ENCODE data around the gene SPTBN5. TPM values are rescaled to one million over a fixed set of nuclear protein-coding genes. Genes with fewer than 3 reads are reported as not detected.

Gene SPTBN5
- total RNA-seq, 2 experiments from 2014 or later = 1.1 to 1.6 TPM

DNA sequence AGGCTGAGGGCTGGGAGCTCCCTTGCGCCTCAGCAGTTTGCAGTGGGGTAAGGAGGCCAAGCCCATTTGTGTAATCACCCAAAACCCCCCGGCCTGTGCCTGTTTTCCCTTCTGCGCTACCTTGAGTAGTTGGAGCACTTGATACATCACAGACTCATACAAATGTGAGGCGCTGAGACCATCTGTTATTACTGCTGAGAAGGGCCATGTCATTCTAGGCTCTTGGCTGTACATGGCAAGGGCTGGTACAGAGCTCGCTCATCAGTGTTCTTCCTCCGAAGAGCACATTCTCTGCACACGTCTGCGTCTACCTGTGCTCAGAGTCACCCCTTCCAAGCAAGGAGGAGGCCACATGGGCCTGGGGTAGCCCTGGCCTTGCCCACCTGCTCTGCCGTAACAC lies 45.9 kb downstream of the SPTBN5 start:
- POLR2A ChIA-PET = no interaction called here
- no peaks in the 10 kb centered on the region for H3K36me3 Mint-ChIP-seq
- ATAC-seq (ENCODE audit: low read depth) (no peak), DNase-seq (no peak)
- H3K27ac Mint-ChIP-seq = no peak overlapping the region
- peaks cover 1% of the 10 kb centered on the region for H3K27me3 Mint-ChIP-seq
- H3K4me3 Mint-ChIP-seq = no peak overlapping the region
- no peaks in the 10 kb centered on the region for H3K9me3 Mint-ChIP-seq
- no peaks in the 10 kb centered on the region for H3K4me1 Mint-ChIP-seq

GRCh38 chr15:41847206-41847605 lies 46.6 kb downstream of the SPTBN5 start:
- POLR2A ChIA-PET = interaction anchor here (0.6 kb wide), 1 partner anchor 398 kb away, joined by 3 read pairs; no protein-coding TSS in a partner anchor
- ATAC-seq (ENCODE audit: low read depth) = no peak
- H3K9me3 Mint-ChIP-seq = no peaks in the 10 kb centered on the region
- H3K4me3 Mint-ChIP-seq = no peak overlapping the region
- peaks cover 1% of the 10 kb centered on the region for H3K27me3 Mint-ChIP-seq
- no peaks in the 10 kb centered on the region for H3K36me3 Mint-ChIP-seq
- no peak overlapping the region for H3K27ac Mint-ChIP-seq
- no peaks in the 10 kb centered on the region for H3K4me1 Mint-ChIP-seq
- DNase-seq = no peak

DNA sequence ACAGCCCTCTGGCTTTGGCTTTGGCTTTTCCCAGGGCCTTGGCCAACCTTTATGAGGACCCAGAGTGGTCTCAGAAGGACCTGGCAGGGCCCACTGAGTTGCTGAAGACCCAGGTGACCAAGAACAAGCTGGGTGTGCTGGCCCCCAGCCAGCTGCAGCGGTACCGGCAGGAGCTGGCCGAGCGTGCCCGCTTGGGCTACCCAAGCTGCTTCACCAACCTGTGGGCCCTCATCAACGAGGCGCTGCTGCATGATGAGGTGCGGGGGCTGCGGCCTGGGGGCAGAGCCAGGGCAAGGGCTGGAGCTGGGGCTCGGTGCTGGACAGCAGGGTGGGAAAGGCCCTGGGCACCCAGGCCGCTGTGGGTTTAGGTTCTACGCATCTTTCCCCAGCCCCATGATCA lies 49.0 kb downstream of the SPTBN5 start:
- Mint-ChIP-seq H3K9me3 (no peaks in the 10 kb centered on the region), H3K27me3 (no peaks in the 10 kb centered on the region), H3K36me3 (no peaks in the 10 kb centered on the region), H3K27ac (no peak overlapping the region), H3K4me1 (no peaks in the 10 kb centered on the region), H3K4me3 (no peak overlapping the region)
- ATAC-seq (ENCODE audit: low read depth) (no peak), DNase-seq (no peak)
- POLR2A ChIA-PET = interaction anchor here (1.3 kb wide), 1 partner anchor 18 kb away, joined by 3 read pairs; no protein-coding TSS in a partner anchor

DNA sequence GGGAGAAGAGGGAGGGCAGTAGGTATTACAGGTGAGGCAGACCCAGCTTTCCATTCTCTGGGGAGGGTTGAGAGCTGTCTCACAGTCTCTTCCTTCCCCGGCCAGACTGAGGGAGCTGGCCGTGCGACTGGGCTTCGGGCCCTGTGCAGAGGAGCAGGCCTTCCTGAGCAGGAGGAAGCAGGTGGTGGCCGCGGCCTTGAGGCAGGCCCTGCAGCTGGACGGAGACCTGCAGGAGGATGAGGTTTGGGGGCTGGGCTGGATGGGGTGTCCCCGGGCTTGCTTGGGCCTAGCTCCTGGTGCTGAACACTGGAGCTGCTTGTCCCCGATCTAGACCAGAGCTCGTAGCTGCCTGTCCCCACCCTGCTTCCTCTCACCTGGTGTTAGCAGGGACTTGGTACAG lies 50.3 kb downstream of the SPTBN5 start:
- no peak for ATAC-seq (ENCODE audit: low read depth)
- H3K4me1 Mint-ChIP-seq = no peaks in the 10 kb centered on the region
- no peak overlapping the region for H3K4me3 Mint-ChIP-seq
- no peaks in the 10 kb centered on the region for H3K36me3 Mint-ChIP-seq
- H3K27ac Mint-ChIP-seq = no peak overlapping the region
- H3K27me3 Mint-ChIP-seq = no peaks in the 10 kb centered on the region
- POLR2A ChIA-PET = interaction anchor here (0.6 to 1.3 kb wide), 2 partner anchors 17 to 62 kb away, joined by 3 read pairs; no protein-coding TSS in a partner anchor
- no peak for DNase-seq
- H3K9me3 Mint-ChIP-seq = no peaks in the 10 kb centered on the region

DNA sequence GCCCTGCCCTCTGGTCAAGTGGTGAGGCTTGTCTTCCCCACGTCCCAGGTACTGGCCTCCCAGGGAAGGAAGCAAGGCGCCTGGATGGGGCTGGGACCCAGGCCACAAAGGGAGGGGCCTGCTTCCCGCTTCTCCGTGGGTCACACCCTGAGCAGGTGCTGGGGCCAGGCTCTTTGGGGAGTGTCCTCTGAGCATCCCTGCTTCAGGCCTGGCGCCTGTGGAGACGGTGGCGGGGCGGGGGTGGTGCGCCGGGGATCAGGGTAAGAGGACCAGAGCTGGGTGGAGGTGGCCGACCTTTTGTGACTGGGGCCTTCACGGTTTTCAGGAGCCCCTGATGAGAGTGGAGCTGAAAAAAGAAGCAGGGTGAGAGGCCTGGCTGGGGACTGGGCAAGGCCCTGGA lies 51.6 kb downstream of the SPTBN5 start:
- POLR2A ChIA-PET = no interaction called here
- ATAC-seq (ENCODE audit: low read depth) (no peak), DNase-seq (no peak)
- no peak overlapping the region for H3K4me3 Mint-ChIP-seq
- no peaks in the 10 kb centered on the region for H3K4me1 Mint-ChIP-seq
- H3K36me3 Mint-ChIP-seq = peaks cover 2% of the 10 kb centered on the region
- no peak overlapping the region for H3K27ac Mint-ChIP-seq
- H3K9me3 Mint-ChIP-seq = no peaks in the 10 kb centered on the region
- H3K27me3 Mint-ChIP-seq = no peaks in the 10 kb centered on the region

GRCh38 chr15:41841131-41841530 lies 52.7 kb downstream of the SPTBN5 start:
- no peak overlapping the region for H3K4me3 Mint-ChIP-seq
- POLR2A ChIA-PET = no interaction called here
- no peak overlapping the region for H3K27ac Mint-ChIP-seq
- H3K9me3 Mint-ChIP-seq = no peaks in the 10 kb centered on the region
- H3K36me3 Mint-ChIP-seq = peaks cover 3% of the 10 kb centered on the region
- DNase-seq (no peak), ATAC-seq (ENCODE audit: low read depth) (no peak)
- H3K27me3 Mint-ChIP-seq = no peaks in the 10 kb centered on the region
- H3K4me1 Mint-ChIP-seq = no peaks in the 10 kb centered on the region

DNA sequence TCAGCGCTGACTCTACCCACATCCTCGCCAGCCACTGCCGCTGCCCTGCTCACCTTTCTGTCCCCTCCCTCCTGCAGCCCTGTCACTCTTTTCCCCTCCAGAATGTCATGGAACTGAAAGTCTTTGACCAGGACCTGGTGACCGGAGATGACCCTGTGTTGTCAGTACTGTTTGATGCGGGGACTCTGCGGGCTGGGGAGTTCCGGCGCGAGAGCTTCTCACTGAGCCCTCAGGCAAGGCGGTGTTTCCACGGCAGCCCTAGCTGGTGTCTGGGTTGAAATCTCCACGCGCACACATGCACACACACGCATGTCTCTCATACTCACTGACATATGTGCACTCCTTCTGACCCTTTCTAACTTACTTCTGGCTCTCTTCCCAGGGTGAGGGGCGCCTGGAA lies 53.2 kb downstream of the SPTBN5 start:
- Mint-ChIP-seq H3K4me3 (no peak overlapping the region), H3K27ac (no peak overlapping the region), H3K9me3 (no peaks in the 10 kb centered on the region), H3K27me3 (no peaks in the 10 kb centered on the region), H3K36me3 (peaks cover 3% of the 10 kb centered on the region), H3K4me1 (peaks cover 2% of the 10 kb centered on the region)
- ATAC-seq (ENCODE audit: low read depth) = no peak
- POLR2A ChIA-PET = no interaction called here
- no peak for DNase-seq

DNA sequence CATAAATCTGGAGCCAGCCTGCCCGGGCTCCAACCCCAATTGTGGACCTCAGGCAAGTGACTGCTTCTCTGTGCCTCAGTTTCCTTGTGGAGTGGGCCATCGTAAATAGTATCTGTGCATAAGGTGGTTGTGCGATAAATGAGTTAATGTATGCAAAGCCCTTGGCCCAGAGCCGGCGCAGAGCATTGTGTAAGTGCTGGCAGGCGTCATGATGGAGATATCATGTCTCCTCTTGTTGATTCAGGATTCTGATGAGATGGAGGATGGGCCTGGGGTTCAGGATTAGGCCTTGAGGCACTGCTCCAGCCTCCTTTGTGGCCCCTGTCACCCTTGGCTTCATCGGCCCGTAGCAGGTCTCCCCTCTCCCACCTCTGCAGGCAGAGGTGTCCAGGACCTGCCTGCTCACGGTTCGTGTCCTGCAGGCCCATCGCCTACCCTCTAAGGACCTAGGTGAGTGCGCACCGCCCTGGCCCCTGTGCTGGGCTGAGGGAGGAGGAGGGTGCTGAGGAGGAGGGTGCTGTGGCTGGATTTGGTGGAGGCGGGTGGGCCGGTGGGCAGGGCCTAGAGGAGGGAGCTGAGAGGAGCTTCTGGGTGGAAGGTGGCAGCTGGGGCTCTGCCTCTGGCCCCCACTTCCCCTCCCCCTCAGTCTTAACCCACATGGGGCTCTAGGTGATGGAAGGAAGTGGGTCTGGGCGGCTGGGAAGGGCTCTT lies 53.9 kb downstream of the SPTBN5 start:
- ATAC-seq (ENCODE audit: low read depth) (no peak), DNase-seq (no peak)
- Mint-ChIP-seq H3K4me1 (peaks cover 4% of the 10 kb centered on the region), H3K27ac (no peak overlapping the region), H3K36me3 (peaks cover 3% of the 10 kb centered on the region), H3K9me3 (no peaks in the 10 kb centered on the region), H3K27me3 (no peaks in the 10 kb centered on the region), H3K4me3 (no peak overlapping the region)
- POLR2A ChIA-PET = no interaction called here

DNA sequence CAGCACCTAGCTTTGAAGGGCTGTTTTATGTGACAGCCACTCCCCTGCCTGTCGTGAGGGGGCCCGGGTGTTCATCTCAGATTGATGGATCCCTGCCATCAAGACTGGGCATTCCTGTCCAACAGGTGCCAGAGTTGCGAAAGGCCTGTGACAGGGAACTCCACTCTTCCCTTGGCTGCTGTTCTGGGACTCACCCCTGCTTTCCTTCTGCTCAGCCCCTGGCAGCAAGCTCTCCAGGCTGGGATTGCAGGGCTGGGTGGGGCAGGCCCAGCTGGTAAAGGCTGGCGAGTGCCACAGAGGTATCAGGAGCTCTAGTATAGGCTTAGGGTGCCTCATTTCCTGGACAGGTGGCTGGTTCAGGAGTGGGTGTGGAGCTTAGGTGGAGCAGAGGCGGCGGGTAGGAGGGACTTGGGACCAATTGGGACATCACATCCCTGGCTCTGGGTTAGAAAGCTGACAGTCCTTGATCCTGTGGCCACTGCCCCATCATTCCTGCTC lies 55.4 kb downstream of the SPTBN5 start, which contains the start of gene PLA2G4B:
TSS of gene PLA2G4B (plus strand) at position 448 of the 498 bp plus-strand sequence. CDS start 67 bp downstream, outside the sequence.
- no peaks in the 10 kb centered on the region for H3K9me3 Mint-ChIP-seq
- POLR2A ChIA-PET = no interaction called here
- no peaks in the 10 kb centered on the region for H3K27me3 Mint-ChIP-seq
- H3K27ac Mint-ChIP-seq = no peak within 1 kb of the TSS
- ATAC-seq (ENCODE audit: low read depth) (no peak), DNase-seq (no peak)
- H3K36me3 Mint-ChIP-seq = peaks cover 8% of the 10 kb centered on the region
- peaks cover 9% of the 10 kb centered on the region for H3K4me1 Mint-ChIP-seq
- H3K4me3 Mint-ChIP-seq = no peak within 1 kb of the TSS

DNA sequence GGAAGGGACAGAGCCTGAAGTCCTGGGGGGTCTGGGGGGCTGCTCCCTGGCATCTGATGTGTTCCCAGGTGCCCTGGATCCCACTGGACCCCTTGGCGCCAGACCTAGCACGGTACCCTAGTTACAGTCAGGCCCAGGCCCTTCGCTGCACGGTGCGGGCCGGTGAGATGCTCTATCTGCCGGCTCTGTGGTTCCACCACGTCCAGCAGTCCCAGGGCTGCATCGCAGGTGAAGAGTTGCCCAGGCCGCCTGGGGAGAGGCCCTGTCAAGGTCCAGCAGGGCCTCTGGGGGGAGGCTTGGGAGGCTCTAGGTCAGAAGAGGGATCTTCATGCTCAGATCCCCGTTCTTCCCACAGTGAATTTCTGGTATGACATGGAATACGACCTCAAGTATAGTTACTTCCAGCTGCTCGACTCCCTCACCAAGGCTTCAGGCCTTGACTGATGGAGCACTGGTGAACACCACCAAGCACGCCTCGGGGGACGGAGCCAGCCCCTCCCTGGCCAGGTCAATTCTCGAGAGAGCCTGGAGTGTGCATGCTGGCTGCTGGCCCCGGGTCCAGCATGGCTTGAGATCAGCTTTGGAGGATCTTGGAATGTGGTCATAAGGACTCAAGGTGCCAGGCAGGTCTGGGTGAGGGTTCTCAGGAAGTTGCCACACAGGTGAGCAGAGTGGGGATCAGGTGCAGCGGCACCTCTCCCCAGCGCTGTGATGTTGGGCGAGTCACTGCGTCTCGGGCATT lies 57.0 kb downstream of the SPTBN5 start:
- POLR2A ChIA-PET = no interaction called here
- no peak overlapping the region for H3K4me3 Mint-ChIP-seq
- H3K4me1 Mint-ChIP-seq = peaks cover 22% of the 10 kb centered on the region
- DNase-seq (no peak), ATAC-seq (ENCODE audit: low read depth) (no peak)
- peaks cover 16% of the 10 kb centered on the region for H3K36me3 Mint-ChIP-seq
- H3K27me3 Mint-ChIP-seq = no peaks in the 10 kb centered on the region
- H3K9me3 Mint-ChIP-seq = no peaks in the 10 kb centered on the region
- no peak overlapping the region for H3K27ac Mint-ChIP-seq

DNA sequence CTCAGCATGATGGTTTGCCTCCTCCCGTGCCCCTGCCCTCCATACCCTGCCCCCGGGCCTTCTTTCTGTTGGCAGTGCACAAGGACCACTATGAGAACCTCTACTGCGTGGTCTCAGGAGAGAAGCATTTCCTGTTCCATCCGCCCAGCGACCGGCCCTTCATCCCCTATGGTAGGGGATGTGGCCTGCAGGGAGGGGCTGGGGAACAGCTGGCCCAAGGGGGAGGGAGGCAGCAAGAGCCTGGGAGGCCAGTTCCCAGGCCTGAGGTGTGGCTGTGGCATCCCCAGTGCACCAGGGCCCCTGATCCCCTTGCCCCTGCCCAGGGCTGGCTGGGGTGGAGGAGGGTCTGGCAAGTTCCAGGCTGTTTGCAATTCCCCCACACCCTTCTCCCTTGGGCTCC lies 57.8 kb downstream of the SPTBN5 start:
- no peak overlapping the region for H3K27ac Mint-ChIP-seq
- H3K4me3 Mint-ChIP-seq = no peak overlapping the region
- POLR2A ChIA-PET = no interaction called here
- peaks cover 16% of the 10 kb centered on the region for H3K36me3 Mint-ChIP-seq
- H3K9me3 Mint-ChIP-seq = no peaks in the 10 kb centered on the region
- ATAC-seq (ENCODE audit: low read depth) = no peak
- no peaks in the 10 kb centered on the region for H3K27me3 Mint-ChIP-seq
- no peak for DNase-seq
- H3K4me1 Mint-ChIP-seq = peaks cover 29% of the 10 kb centered on the region

- no peaks in the 10 kb centered on the region for H3K9me3 Mint-ChIP-seq
- H3K27ac Mint-ChIP-seq = no peak overlapping the region
- POLR2A ChIA-PET = no interaction called here
- H3K27me3 Mint-ChIP-seq = no peaks in the 10 kb centered on the region
- ATAC-seq (ENCODE audit: low read depth) = no peak
- peaks cover 18% of the 10 kb centered on the region for H3K36me3 Mint-ChIP-seq
- H3K4me1 Mint-ChIP-seq = peaks cover 35% of the 10 kb centered on the region
- no peak overlapping the region for H3K4me3 Mint-ChIP-seq
- DNase-seq = no peak
Observed at GRCh38 chr15:41834096-41834495, 59.8 kb downstream of the SPTBN5 start.

DNA sequence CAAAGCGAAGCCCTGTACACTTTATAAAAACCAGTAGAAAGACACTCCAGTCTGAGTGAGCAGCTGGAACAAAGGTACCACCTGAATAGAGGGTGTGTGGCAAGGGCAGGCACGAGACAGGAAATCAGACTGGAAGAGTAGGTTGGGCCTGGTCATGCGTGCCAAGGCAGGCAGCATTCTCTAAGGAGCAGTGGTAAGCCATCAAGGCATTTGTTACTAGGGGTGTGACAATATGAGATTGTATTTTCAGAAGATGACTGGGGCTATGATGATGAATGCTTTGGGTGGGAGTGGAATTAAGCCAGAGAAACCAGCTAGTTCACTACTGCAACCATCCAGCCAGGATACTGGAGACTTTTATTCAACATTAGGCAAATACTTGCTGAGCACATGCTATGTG lies 61.0 kb downstream of the SPTBN5 start:
- no peaks in the 10 kb centered on the region for H3K27me3 Mint-ChIP-seq
- H3K4me3 Mint-ChIP-seq = no peak overlapping the region
- ATAC-seq (ENCODE audit: low read depth) (no peak), DNase-seq (no peak)
- H3K9me3 Mint-ChIP-seq = no peaks in the 10 kb centered on the region
- POLR2A ChIA-PET = no interaction called here
- H3K4me1 Mint-ChIP-seq = peaks cover 42% of the 10 kb centered on the region
- peak overlapping the region; percentile 10 for H3K27ac Mint-ChIP-seq
- peaks cover 19% of the 10 kb centered on the region for H3K36me3 Mint-ChIP-seq

DNA sequence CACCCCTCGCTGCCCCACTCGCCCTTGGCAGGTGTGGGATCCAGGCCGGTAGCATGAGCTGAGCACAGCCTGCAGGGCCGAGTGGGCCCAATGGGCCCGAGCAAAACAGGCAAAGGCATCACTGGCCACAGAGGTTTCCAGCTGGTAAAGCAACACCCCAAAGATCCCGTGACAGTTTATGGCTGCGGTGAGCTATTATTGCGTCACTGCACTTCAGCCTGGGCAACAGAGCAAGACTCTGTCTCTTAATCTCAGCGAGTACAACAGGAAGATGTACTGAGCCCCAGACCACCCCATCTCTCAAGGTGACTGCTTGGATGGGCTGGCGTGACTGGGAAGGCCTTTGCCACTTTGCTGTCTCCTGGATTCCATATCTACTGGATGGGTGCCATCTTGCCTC lies 61.6 kb downstream of the SPTBN5 start:
- Mint-ChIP-seq H3K27ac (peak overlapping the region; percentile 82), H3K36me3 (peaks cover 17% of the 10 kb centered on the region), H3K4me3 (peak overlapping the region; percentile 62), H3K9me3 (no peaks in the 10 kb centered on the region), H3K4me1 (peaks cover 44% of the 10 kb centered on the region), H3K27me3 (no peaks in the 10 kb centered on the region)
- POLR2A ChIA-PET = interaction anchor here (0.9 to 5.6 kb wide), 6 partner anchors 19 to 73 kb away, joined by 3 to 27 read pairs (median 6); partner anchors contain the start of gene MAPKBP1
- no peak for DNase-seq
- no peak for ATAC-seq (ENCODE audit: low read depth)

Measured in activated naive CD8-positive, alpha-beta T cell treated with anti-CD3 and anti-CD28 coated beads, Interleukin-2, amount 10 ng/mL, durations not matched to agents 7 days and 5 days (primary cell).